IgD-negative memory B cell (primary cell): ENCODE results near the gene CAPN15. TPM values are rescaled to one million over a fixed set of nuclear protein-coding genes. Genes with fewer than 3 reads are reported as not detected.

ENCODE experiments used
- H3K27ac Mint-ChIP-seq, 3 donors: one replicate each; pipeline ENCODE4 v1.8.0; 2020 to 2022; ENCODE audit warnings: mild to moderate bottlenecking in 3 of 3, mixed read lengths in 3 of 3, moderate library complexity in 1 of 3
- H3K27me3 Mint-ChIP-seq: one replicate; pipeline ENCODE4 v1.8.0; 2021; ENCODE audit warnings: mixed read lengths
- H3K36me3 Mint-ChIP-seq: one replicate; pipeline ENCODE4 v1.8.0; 2020; ENCODE audit warnings: mild to moderate bottlenecking, mixed read lengths
- H3K4me1 Mint-ChIP-seq, 3 donors: one replicate each; pipeline ENCODE4 v1.8.0; 2020 to 2022; ENCODE audit warnings: mixed read lengths in 3 of 3, mild to moderate bottlenecking in 1 of 3
- H3K4me3 Mint-ChIP-seq, 4 donors: one replicate each; pipeline ENCODE4 v1.8.0; 2020 to 2022; ENCODE audit warnings: mild to moderate bottlenecking in 4 of 4, mixed read lengths in 4 of 4, moderate library complexity in 3 of 4
- H3K9me3 Mint-ChIP-seq, 3 donors: one replicate each; pipeline ENCODE4 v1.8.0; 2020 to 2021; ENCODE audit warnings: mixed read lengths in 3 of 3, mild to moderate bottlenecking in 1 of 3
- polyA plus RNA-seq: library from polyadenylated mRNA; unstranded; fragments of 300-500 nt; fragmentation: Illumina TruSeq; gene quantifications from one replicate; pipeline ENCODE4 v1.2.3, GENCODE V29; 2021

The CAPN15 gene
- polyA plus RNA-seq, 1 donor from 2014 or later: 9.1 TPM

GRCh38 chr16:565419-566330 lies 38.2 kb downstream of the CAPN15 start:
- Mint-ChIP-seq H3K27ac (no peak overlapping the region), H3K4me3 (no peak overlapping the region), H3K27me3 (peaks cover 6% of the 10 kb centered on the region), H3K36me3 (no peaks in the 10 kb centered on the region), H3K9me3 (no peaks in the 10 kb centered on the region), H3K4me1 (peaks cover 9 to 10% (median 10%) of the 10 kb centered on the region in 3 donors)

DNA sequence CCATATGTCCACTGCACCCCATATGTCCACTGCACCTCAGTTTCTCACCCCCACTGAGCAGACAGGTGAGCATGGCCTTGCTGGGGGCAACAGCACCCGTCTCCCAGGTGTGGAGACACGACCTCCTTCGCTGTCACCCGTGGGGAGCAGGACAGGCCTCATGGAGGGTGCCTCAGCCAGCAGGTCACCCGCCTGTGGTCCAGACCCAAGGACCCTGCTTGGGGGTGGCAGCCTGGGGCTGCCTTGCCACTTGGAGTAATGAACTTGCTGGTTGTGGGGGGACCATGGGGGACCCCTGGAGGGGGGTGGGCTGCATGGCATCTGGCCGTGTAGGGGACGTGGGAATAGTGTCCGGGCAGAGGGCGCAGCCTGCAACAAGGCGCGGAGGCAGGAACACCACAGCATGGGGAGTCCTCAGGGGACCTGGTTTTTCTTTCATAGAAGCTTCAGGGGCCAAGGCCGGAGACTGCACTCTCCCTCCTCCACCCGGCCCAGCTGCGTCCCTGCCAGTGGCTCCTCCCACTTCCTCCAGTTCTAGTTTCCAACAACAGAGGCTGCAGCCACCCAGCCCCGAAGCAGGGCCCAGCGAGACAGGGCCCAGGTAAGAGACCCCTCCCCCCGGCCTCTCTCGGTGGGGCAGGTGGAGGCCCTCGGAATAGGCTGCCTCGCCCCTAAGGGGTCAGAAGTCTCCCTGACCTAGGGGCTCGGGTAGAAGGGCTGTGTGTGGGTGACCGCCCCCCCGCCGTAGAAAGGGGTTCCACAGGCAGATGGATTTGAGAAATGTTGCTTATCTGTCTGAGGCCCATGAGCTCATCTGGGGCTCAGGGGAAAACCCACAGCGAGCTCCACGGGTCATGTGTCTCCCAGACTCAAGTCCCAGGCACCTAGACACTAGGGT lies 39.2 kb downstream of the CAPN15 start, which contains the start of gene NHLRC4:
TSS of gene NHLRC4 (plus strand) at position 531 of the 898 bp plus-strand sequence. CDS start 1,043 bp downstream, outside the sequence.
- H3K27ac Mint-ChIP-seq: peak within 1 kb of the TSS; percentile 59 to 92 (median 69)
- peaks cover 6% of the 10 kb centered on the region for H3K27me3 Mint-ChIP-seq
- peak within 1 kb of the TSS; percentile 72 to 92 (median 92) for H3K4me3 Mint-ChIP-seq
- no peaks in the 10 kb centered on the region for H3K9me3 Mint-ChIP-seq
- H3K36me3 Mint-ChIP-seq: no peaks in the 10 kb centered on the region
- H3K4me1 Mint-ChIP-seq: peaks cover 14 to 19% (median 17%) of the 10 kb centered on the region in 3 donors

DNA sequence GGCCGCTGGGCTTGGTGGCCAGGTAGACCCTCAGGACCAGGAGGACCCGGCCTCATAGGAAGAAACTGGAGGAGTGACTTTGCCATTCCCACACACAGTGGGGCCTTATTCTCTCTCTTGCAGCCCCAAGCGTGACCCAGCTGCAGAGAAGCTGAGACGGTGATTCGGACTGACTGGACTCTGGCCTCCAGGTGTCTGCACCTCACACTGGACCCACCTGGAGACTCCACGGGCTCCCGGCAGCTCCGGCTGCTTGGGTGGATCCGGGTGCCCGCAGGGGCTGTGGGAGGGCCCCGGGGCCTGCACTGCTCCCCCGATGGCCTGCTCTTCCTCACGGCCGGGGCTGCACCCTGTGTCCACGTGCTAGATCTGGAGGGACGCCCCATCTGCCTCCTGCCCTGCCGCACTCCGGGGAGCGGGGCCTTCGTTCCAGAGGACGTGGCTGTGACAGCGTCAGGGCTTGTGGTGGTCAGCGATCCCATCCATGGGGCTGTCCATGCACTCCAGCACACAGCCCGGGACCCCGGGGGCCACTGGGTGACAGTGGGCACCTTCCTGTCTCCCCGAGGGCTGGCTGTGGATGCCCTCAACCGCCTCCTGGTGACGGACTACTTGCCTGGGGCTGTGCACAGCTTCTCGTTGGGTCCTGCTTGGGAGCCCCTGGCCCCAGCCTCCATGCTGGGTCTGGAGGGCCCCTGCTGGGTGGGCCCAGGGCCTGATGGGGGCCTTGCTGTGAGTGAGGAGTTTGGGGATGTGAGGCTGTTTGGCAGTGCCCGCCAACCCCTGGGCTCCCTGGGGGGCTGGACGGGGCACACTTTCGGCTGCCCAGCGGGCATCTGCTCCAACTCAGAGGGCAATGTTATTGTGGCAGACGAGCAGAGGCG lies 40.1 kb downstream of the CAPN15 start:
- peak overlapping the region; percentile 59 to 92 (median 69) for H3K27ac Mint-ChIP-seq

GRCh38 chr16:568401-569258 lies 41.1 kb downstream of the CAPN15 start:
- peak overlapping the region; percentile 78 to 99 (median 93) for H3K27ac Mint-ChIP-seq
- no peaks in the 10 kb centered on the region for H3K9me3 Mint-ChIP-seq
- no peaks in the 10 kb centered on the region for H3K27me3 Mint-ChIP-seq
- H3K36me3 Mint-ChIP-seq: no peaks in the 10 kb centered on the region
- H3K4me3 Mint-ChIP-seq: peak overlapping the region; percentile 82 to 91 (median 84)
- H3K4me1 Mint-ChIP-seq: peaks cover 15 to 21% (median 19%) of the 10 kb centered on the region in 3 donors

More for the DNA sequence above, 40.1 kb downstream of the CAPN15 start:
- no peaks in the 10 kb centered on the region for H3K36me3 Mint-ChIP-seq
- no peaks in the 10 kb centered on the region for H3K9me3 Mint-ChIP-seq
- peaks cover 3% of the 10 kb centered on the region for H3K27me3 Mint-ChIP-seq
- peaks cover 15 to 21% (median 19%) of the 10 kb centered on the region in 3 donors for H3K4me1 Mint-ChIP-seq
- H3K4me3 Mint-ChIP-seq: peak overlapping the region; percentile 72 to 92 (median 92)

DNA sequence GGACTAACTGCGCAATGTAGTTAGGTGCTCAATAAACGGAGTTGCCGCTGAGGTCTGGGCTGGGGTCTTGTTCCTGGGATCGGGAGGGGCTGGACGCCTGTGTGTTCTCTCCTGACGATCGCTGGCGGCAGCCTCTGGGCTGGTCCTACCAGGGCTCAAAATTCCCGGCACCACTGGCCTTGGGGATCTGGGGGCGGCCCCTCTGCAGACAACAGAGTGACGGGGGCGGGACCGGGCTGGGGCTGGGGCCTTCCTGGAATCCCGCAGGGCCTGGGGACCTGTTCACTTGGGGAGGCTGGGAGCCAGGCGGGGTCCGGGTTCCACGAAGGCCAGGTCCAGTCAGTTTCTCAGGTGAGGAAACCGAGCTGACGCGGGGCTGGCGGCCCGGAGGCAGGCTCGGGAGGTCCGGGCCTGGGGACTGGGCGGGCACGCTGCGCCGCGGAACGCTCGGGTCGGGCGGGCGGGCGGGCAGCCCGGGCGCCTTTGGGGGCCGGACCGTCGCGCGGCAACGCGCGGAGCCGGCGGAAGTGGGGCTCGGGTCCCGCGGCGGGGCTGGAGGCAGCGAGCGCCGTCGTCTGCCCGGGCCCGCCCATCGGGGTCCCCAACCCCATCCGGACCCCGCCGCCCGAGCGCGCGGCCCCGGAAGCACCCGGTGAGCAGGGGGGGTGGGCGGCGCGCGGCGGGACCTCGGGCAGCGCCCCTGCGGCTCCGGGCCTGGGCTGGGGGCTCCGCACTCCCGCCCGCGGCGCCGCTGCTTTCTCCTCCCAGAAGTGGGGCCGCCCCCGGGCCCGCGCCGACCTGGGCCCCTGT lies 42.1 kb downstream of the CAPN15 start, which contains the start of gene PIGQ:
TSS of gene PIGQ (plus strand) at position 524 of the 810 bp plus-strand sequence. CDS start 4,107 bp downstream, outside the sequence.
- H3K9me3 Mint-ChIP-seq: no peaks in the 10 kb centered on the region
- peak within 1 kb of the TSS; percentile 84 to 99 (median 93) for H3K27ac Mint-ChIP-seq
- H3K4me1 Mint-ChIP-seq: peaks cover 15 to 21% (median 19%) of the 10 kb centered on the region in 3 donors
- H3K4me3 Mint-ChIP-seq: peak within 1 kb of the TSS; percentile 83 to 91 (median 88)
- no peaks in the 10 kb centered on the region for H3K27me3 Mint-ChIP-seq
- H3K36me3 Mint-ChIP-seq: no peaks in the 10 kb centered on the region

- Mint-ChIP-seq H3K4me1 (peaks cover 6 to 14% (median 11%) of the 10 kb centered on the region in 3 donors), H3K36me3 (no peaks in the 10 kb centered on the region), H3K27ac (no peak overlapping the region), H3K27me3 (no peaks in the 10 kb centered on the region), H3K4me3 (peak overlapping the region in 1 of 4 donors; percentile 20), H3K9me3 (no peaks in the 10 kb centered on the region)
These were observed 45.5 kb downstream of the CAPN15 start for GRCh38 chr16:572865-573650.

- Mint-ChIP-seq H3K9me3 (no peaks in the 10 kb centered on the region), H3K4me3 (no peak overlapping the region), H3K27me3 (no peaks in the 10 kb centered on the region), H3K4me1 (peaks cover 6 to 14% (median 12%) of the 10 kb centered on the region in 3 donors), H3K36me3 (no peaks in the 10 kb centered on the region), H3K27ac (no peak overlapping the region)
These were observed 46.7 kb downstream of the CAPN15 start for GRCh38 chr16:574021-574760.

- no peak overlapping the region for H3K27ac Mint-ChIP-seq
- H3K4me1 Mint-ChIP-seq: peaks cover 6 to 14% (median 12%) of the 10 kb centered on the region in 3 donors
- no peaks in the 10 kb centered on the region for H3K9me3 Mint-ChIP-seq
- H3K4me3 Mint-ChIP-seq: no peak overlapping the region
- no peaks in the 10 kb centered on the region for H3K36me3 Mint-ChIP-seq
- H3K27me3 Mint-ChIP-seq: no peaks in the 10 kb centered on the region
These were observed 48.1 kb downstream of the CAPN15 start for GRCh38 chr16:575354-576196.

DNA sequence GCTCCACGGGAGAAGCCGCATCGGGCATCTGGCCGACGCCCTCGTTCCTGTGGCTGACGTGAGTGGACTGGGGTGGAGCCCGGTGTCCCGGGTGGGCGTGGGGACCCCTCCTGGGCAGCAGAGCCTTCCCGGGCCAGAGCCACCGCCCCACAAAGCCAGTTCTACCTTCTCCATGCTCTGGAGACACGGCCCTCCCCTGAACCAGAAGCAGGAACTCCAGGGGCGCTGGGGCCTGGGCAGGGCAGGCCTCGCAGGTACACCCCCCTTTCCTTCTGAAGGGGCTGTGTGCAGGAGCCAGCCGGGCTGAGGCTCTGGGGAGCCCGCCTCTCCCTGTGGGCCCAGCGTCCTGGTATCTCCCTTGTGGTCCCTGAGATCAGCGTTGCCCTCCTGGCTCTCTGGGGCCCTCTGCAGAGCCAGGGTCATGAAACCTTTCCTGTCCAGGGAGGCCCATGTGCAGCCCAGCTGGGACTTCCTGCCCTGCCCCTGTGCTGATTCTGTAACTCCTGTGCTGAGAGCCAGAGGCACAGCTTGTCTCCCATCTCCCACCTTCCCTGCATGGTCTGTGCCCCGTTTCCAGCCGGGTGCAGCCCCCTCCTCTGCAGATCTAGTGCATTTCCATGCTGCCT lies 48.8 kb downstream of the CAPN15 start:
- Mint-ChIP-seq H3K36me3 (no peaks in the 10 kb centered on the region), H3K27ac (no peak overlapping the region), H3K4me1 (peaks cover 5 to 7% (median 6%) of the 10 kb centered on the region in 3 donors), H3K27me3 (no peaks in the 10 kb centered on the region), H3K4me3 (no peak overlapping the region), H3K9me3 (no peaks in the 10 kb centered on the region)

DNA sequence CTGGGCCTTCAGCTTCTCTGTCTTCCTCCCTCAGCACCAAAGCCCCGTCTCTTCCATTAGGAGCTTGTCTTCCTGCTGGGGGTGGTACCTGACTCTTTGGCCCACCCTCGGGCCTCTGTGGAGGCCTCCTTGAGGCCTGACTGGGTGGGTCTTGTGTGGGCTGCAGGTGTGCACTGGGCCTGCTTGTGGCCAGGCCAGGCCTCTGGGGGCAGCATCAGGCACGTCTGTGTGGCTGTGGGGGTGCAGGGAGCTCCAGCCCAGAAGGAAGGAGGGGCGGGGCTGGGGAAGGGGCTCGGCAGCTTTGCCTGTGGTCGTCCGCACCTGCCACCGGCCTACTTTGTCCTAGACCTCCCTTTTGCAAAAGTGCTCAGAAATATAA lies 49.3 kb downstream of the CAPN15 start:
- Mint-ChIP-seq H3K4me3 (no peak overlapping the region), H3K9me3 (no peaks in the 10 kb centered on the region), H3K27ac (no peak overlapping the region), H3K4me1 (peaks cover under 1 to 3% (median 2%) of the 10 kb centered on the region in 3 donors), H3K27me3 (no peaks in the 10 kb centered on the region), H3K36me3 (no peaks in the 10 kb centered on the region)
